SK-N-SH (cell line): Measurements from ENCODE around the gene B3GALT4. TPM values are rescaled to one million over a fixed set of nuclear protein-coding genes. Genes with fewer than 3 reads are reported as not detected.

ENCODE experiments used
- CTCF ChIA-PET: fragments of 300-600, 350-600 bp; formaldehyde crosslinking; extraction: SDS; loops from one replicate; lab custom pipeline; 2021; lab: Yijun Ruan, JAX
- POLR2A ChIA-PET: fragments of 350-600 bp; sonication (Branson Sonifier 250); formaldehyde crosslinking; extraction: SDS; loops from one replicate; lab custom pipeline; 2020; ENCODE audit warnings: antibody characterized with exemption, inconsistent platforms; lab: Yijun Ruan, JAX
- DNase-seq: peaks from one replicate; pipeline ENCODE4 v3.0.0; 2012
- H2AFZ ChIP-seq: fragments of 200-600 bp; sonication (generic); 2 replicates; pipeline ENCODE4 v1.8.1; 2016; ENCODE audit warnings: antibody characterized with exemption, mild to moderate bottlenecking, low read depth
- H3F3A ChIP-seq: fragments of 200-600 bp; sonication (generic); replicated peaks from 2 replicates; pipeline ENCODE3; 2016; ENCODE audit warnings: antibody characterized with exemption, mild to moderate bottlenecking; ENCODE audit not compliant: insufficient read depth
- H3K27ac ChIP-seq, 2 experiments: fragments of 200-500 bp in 1 of 2; fragments of 200-600 bp in 1 of 2; sonication (Bioruptor generic) in 1 of 2; sonication (generic), shearing (Covaris generic) in 1 of 2; 2 replicates each; pipeline versions ENCODE4 v1.5.1 to v1.6.1; 2014 to 2016; ENCODE audit warnings: low read depth in 2 of 2, inconsistent platforms in 1 of 2, low read length in 1 of 2, mild to moderate bottlenecking in 1 of 2, mixed read lengths in 1 of 2
- H3K27me3 ChIP-seq: fragments of 200-600 bp; sonication (generic), shearing (Covaris generic); 2 replicates; pipeline ENCODE4 v1.6.1; 2016; ENCODE audit warnings: mixed run types; ENCODE audit not compliant: insufficient read depth
- H3K36me3 ChIP-seq, 2 experiments: fragments of 200-500 bp in 1 of 2; fragments of 200-600 bp in 1 of 2; sonication (Bioruptor generic) in 1 of 2; sonication (generic) in 1 of 2; replicated peaks in 1 of 2; 2 replicates each; pipeline versions ENCODE3 to v1.5.1; 2014 to 2016; ENCODE audit warnings: low read length in 1 of 2, mild to moderate bottlenecking in 1 of 2; ENCODE audit not compliant: insufficient read depth in 2 of 2, control insufficient read depth in 1 of 2
- H3K4me1 ChIP-seq, 2 experiments: fragments of 200-500 bp in 1 of 2; fragments of 200-600 bp in 1 of 2; sonication (Bioruptor generic) in 1 of 2; sonication (generic), shearing (Covaris generic) in 1 of 2; 2 replicates each; pipeline versions ENCODE4 v1.5.1 to v1.6.1; 2014 to 2016; ENCODE audit warnings: low read depth in 1 of 2, low read length in 1 of 2, mixed run types in 1 of 2; ENCODE audit not compliant: insufficient read depth in 2 of 2, control insufficient read depth in 1 of 2
- H3K4me2 ChIP-seq: fragments of 200-600 bp; sonication (generic), shearing (Covaris generic); 2 replicates; pipeline ENCODE4 v1.6.1; 2017; ENCODE audit warnings: mixed run types
- H3K4me3 ChIP-seq, 2 experiments: fragments of 200-500 bp in 1 of 2; fragments of 200-600 bp in 1 of 2; sonication (Bioruptor generic) in 1 of 2; sonication (generic), shearing (Covaris generic) in 1 of 2; 2 replicates each; pipeline versions ENCODE4 v1.5.1 to v1.8.1; 2014 to 2016; ENCODE audit warnings: low read depth in 2 of 2, inconsistent platforms in 1 of 2, low read length in 1 of 2, mild to moderate bottlenecking in 1 of 2, mixed read lengths in 1 of 2, moderate library complexity in 1 of 2
- H3K79me2 ChIP-seq: fragments of 200-600 bp; sonication (generic); 2 replicates; pipeline ENCODE4 v1.8.1; 2017; ENCODE audit warnings: mild to moderate bottlenecking; ENCODE audit not compliant: insufficient read depth
- H3K9ac ChIP-seq: fragments of 200-600 bp; sonication (generic); 2 replicates; pipeline ENCODE4 v1.6.1; 2017; ENCODE audit warnings: mixed run types
- H3K9me2 ChIP-seq: fragments of 200-600 bp; sonication (generic); 2 replicates; pipeline ENCODE4 v1.6.1; 2017; ENCODE audit warnings: mixed run types
- H3K9me3 ChIP-seq: fragments of 200-600 bp; sonication (generic); 2 replicates; pipeline ENCODE4 v1.6.1; 2017; ENCODE audit warnings: mixed run types, mild to moderate bottlenecking, moderate library complexity
- H4K20me1 ChIP-seq: fragments of 200-600 bp; sonication (generic); 2 replicates; pipeline ENCODE4 v1.6.1; 2017; ENCODE audit warnings: mild to moderate bottlenecking, mixed run types; ENCODE audit not compliant: insufficient read depth
- CHD2 ChIP-seq: fragments of 150-350 bp; IDR thresholded peaks from 2 replicates; pipeline ENCODE4 v1.6.1; 2018; ENCODE audit warnings: low read length; ENCODE audit not compliant: partially characterized antibody
- ELF1 ChIP-seq: IDR thresholded peaks from 2 replicates; pipeline ENCODE4 v1.4.0; 2012
- FOXM1 ChIP-seq: IDR thresholded peaks from 2 replicates; pipeline ENCODE4 v1.4.0; 2012; ENCODE audit warnings: low read depth, mild to moderate bottlenecking
- GABPA ChIP-seq: IDR thresholded peaks from 2 replicates; pipeline ENCODE4 v1.4.0; 2012; ENCODE audit warnings: low read depth, mild to moderate bottlenecking
- GATA2 ChIP-seq: sonication (generic); formaldehyde crosslinking; IDR thresholded peaks from 2 replicates; pipeline ENCODE4 v1.5.0; 2020; ENCODE audit warnings: mild to moderate bottlenecking, missing genetic modification reagents
- MEF2A ChIP-seq: IDR thresholded peaks from 2 replicates; pipeline ENCODE4 v1.4.0; 2012; ENCODE audit warnings: low read depth, borderline replicate concordance
- MXI1 ChIP-seq: IDR thresholded peaks from 2 replicates; pipeline ENCODE4 v1.6.1; 2012; ENCODE audit warnings: mild to moderate bottlenecking, low read depth, low read length, improper control_type of control experiment
- NFIC ChIP-seq: IDR thresholded peaks from 2 replicates; pipeline ENCODE4 v1.4.0; 2012; ENCODE audit warnings: borderline replicate concordance
- NRF1 ChIP-seq: IDR thresholded peaks from 2 replicates; pipeline ENCODE4 v1.6.1; 2012; ENCODE audit warnings: low read depth, mild to moderate bottlenecking, low read length
- POLR2AphosphoS5 ChIP-seq: IDR thresholded peaks from 2 replicates; pipeline ENCODE4 v1.6.1; 2012; ENCODE audit warnings: low read depth, low read length
- RAD21 ChIP-seq: IDR thresholded peaks from 2 replicates; pipeline ENCODE4 v1.6.1; 2012; ENCODE audit warnings: mild to moderate bottlenecking, low read length
- RCOR1 ChIP-seq: fragments of 150-350 bp; IDR thresholded peaks from 2 replicates; pipeline ENCODE4 v1.6.1; 2017; ENCODE audit warnings: antibody characterized with exemption, low read length
- SIN3A ChIP-seq: IDR thresholded peaks from 2 replicates; pipeline ENCODE4 v1.6.1; 2012; ENCODE audit warnings: low read depth, mild to moderate bottlenecking, low read length, moderate library complexity, borderline replicate concordance
- TAF1 ChIP-seq: IDR thresholded peaks from 2 replicates; pipeline ENCODE4 v1.6.1; 2012; ENCODE audit warnings: low read depth, mild to moderate bottlenecking, low read length, moderate library complexity, borderline replicate concordance
- TCF12 ChIP-seq: IDR thresholded peaks from 2 replicates; pipeline ENCODE4 v1.4.0; 2012
- YY1 ChIP-seq: IDR thresholded peaks from 2 replicates; pipeline ENCODE4 v1.4.0; 2012; ENCODE audit warnings: low read depth, mild to moderate bottlenecking
- WGBS: methylation state at CpG from one replicate; pipeline ENCODE4 v1.1.6; 2017; ENCODE audit warnings: low lambda C conversion rate; 5-methylcytosine and 5-hydroxymethylcytosine counted together
- polyA plus RNA-seq, 3 experiments: library from polyadenylated mRNA; depleted of rRNA; stranded (reverse); fragments of >200 nt; gene quantifications; 2 replicates each; pipeline ENCODE4 v1.2.3, GENCODE V29; 2012
- TF ChIP-seq, protein P1 (sequence below): IDR thresholded peaks from 2 replicates; pipeline ENCODE4 v1.4.0; 2012; ENCODE audit warnings: low read depth, borderline replicate concordance
- TF ChIP-seq, protein P2 (sequence below): IDR thresholded peaks from 2 replicates; pipeline ENCODE4 v1.4.0; 2012; ENCODE audit warnings: low read depth
- TF ChIP-seq, protein P3 (sequence below): IDR thresholded peaks from 2 replicates; pipeline ENCODE4; 2012
- TF ChIP-seq, protein P4 (sequence below): IDR thresholded peaks from 2 replicates; pipeline ENCODE4 v1.4.0; 2012; ENCODE audit warnings: low read depth, borderline replicate concordance
- TF ChIP-seq, protein P5 (sequence below): fragments of 150-350 bp; IDR thresholded peaks from 2 replicates; pipeline ENCODE4 v1.6.1; 2016; ENCODE audit warnings: mild to moderate bottlenecking, low read depth, low read length
- TF ChIP-seq, protein P6 (sequence below): IDR thresholded peaks from 2 replicates; pipeline ENCODE4 v1.6.1; 2012; ENCODE audit warnings: mild to moderate bottlenecking, low read depth, low read length, moderate library complexity

The B3GALT4 gene
- polyA plus RNA-seq, 1 of the 3 experiments (the other 2 are of a cell fraction) = 0.56 TPM

DNA sequence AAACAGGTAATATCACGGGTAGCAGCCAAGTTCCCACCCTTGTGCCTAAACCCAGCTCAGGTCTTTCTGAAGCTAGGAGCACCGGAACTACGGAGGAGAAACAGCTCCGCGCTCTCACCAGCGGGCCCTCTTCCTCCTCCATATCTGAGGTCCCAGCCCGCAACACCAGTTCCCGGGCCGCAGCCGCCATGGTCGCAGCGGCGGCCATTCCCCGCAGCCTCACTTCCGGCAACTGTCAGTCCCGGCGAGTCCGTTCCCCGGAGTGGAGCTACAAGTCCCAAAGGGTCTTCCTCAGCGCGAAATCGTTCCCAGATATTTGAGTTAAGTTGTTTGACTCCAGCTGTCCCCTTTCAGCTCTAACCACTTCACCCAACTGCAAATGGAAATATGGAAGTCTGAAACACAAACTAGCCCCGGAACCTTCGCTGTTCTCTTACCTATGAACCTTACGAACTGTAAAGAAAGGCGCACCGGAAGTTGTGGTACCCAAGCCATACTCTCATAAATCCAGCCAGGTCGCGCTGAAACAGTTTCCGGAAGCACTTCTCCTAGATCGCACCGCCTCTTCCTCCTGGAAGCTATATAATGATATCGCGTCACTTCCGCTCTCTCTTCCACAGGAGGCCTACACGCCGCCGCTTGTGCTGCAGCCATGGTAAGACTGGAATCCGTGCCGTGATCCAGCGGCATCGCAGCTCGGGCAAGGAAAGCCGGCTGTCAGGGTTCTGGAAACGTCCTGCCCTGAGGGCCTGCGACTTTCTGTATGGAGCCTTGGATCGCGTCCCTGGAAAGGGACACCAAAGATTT is 5.3 kb upstream of the B3GALT4 start, which contains the start of the genes RPS18 and VPS52:
RPS18 (plus strand) TSS at position 608 of the 807 bp plus-strand sequence; CDS start at position 653, 45 bp downstream.
VPS52 (minus strand) TSS at position 409 of the 807 bp plus-strand sequence; CDS start at position 208, 201 bp downstream.
- Histone ChIP-seq H3F3A (peaks cover 45% of the 10 kb centered on the region), H3K4me2 (peak within 1 kb of the TSS; percentile 94), H3K9me2 (no peaks in the 10 kb centered on the region), H3K27me3 (no peaks in the 10 kb centered on the region), H3K9ac (peak within 1 kb of the TSS; percentile 95), H3K9me3 (no peaks in the 10 kb centered on the region), H4K20me1 (peaks cover 43% of the 10 kb centered on the region), H3K4me1 (peaks cover 30 to 39% of the 10 kb centered on the region in 2 experiments; a peak in 3 of 4 replicates), H3K36me3 (peaks cover 65 to 66% of the 10 kb centered on the region in 2 experiments), H3K4me3 (peak within 1 kb of the TSS; percentile 76 to 91), H2AFZ (peak within 1 kb of the TSS; percentile 86), H3K27ac (peak within 1 kb of the TSS; percentile 88 to 99), H3K79me2 (peaks cover 64% of the 10 kb centered on the region)
- peak; percentile 89 for DNase-seq
- under 1% methylated on average over 36 of the region's 48 CpGs for WGBS
- CTCF ChIA-PET = interaction anchor here (1.0 to 3.5 kb wide), 7 partner anchors 8 to 284 kb away, joined by 3 to 18 read pairs (median 4); partner anchors contain the start of genes RGL2 and ZBTB22
- POLR2A ChIA-PET = interaction anchor here (0.9 to 2.2 kb wide), 15 partner anchors 9 to 300 kb away, joined by 3 to 19 read pairs (median 4); partner anchors contain the start of genes CUTA, PFDN6, RGL2 and RING1
- TF ChIP-seq ELF1 (peak; percentile 86; the same call in 1 of the 2 replicates), YY1 (peak; percentile 97), TAF1 (peak; percentile 97), CHD2 (peak; percentile 66), POLR2AphosphoS5 (peak; percentile 99), NRF1 (no peak), GATA2 (CRISPR knock-in tag) (peak; percentile 7), SIN3A (peak; percentile 90), NFIC (0 out of 2 replicates have a peak, but pooled peaks have one; percentile 45), RAD21 (no peak), MXI1 (peak; percentile 93), FOXM1 (no peak), MEF2A (no peak; the same call in 1 of the 2 replicates), TCF12 (peak; percentile 46; the same call in 1 of the 2 replicates), GABPA (peak; percentile 99), RCOR1 (no peak; the same call in 1 of the 2 replicates)
- TF ChIP-seq, protein P1, sequence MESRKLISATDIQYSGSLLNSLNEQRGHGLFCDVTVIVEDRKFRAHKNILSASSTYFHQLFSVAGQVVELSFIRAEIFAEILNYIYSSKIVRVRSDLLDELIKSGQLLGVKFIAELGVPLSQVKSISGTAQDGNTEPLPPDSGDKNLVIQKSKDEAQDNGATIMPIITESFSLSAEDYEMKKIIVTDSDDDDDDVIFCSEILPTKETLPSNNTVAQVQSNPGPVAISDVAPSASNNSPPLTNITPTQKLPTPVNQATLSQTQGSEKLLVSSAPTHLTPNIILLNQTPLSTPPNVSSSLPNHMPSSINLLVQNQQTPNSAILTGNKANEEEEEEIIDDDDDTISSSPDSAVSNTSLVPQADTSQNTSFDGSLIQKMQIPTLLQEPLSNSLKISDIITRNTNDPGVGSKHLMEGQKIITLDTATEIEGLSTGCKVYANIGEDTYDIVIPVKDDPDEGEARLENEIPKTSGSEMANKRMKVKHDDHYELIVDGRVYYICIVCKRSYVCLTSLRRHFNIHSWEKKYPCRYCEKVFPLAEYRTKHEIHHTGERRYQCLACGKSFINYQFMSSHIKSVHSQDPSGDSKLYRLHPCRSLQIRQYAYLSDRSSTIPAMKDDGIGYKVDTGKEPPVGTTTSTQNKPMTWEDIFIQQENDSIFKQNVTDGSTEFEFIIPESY = peak; percentile 15; the same call in 1 of the 2 replicates
- TF ChIP-seq, protein P2, sequence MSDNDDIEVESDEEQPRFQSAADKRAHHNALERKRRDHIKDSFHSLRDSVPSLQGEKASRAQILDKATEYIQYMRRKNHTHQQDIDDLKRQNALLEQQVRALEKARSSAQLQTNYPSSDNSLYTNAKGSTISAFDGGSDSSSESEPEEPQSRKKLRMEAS = peak; percentile 98
- TF ChIP-seq, protein P3, sequence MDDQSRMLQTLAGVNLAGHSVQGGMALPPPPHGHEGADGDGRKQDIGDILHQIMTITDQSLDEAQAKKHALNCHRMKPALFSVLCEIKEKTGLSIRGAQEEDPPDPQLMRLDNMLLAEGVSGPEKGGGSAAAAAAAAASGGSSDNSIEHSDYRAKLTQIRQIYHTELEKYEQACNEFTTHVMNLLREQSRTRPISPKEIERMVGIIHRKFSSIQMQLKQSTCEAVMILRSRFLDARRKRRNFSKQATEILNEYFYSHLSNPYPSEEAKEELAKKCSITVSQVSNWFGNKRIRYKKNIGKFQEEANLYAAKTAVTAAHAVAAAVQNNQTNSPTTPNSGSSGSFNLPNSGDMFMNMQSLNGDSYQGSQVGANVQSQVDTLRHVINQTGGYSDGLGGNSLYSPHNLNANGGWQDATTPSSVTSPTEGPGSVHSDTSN = peak; percentile 83
- TF ChIP-seq, protein P4, sequence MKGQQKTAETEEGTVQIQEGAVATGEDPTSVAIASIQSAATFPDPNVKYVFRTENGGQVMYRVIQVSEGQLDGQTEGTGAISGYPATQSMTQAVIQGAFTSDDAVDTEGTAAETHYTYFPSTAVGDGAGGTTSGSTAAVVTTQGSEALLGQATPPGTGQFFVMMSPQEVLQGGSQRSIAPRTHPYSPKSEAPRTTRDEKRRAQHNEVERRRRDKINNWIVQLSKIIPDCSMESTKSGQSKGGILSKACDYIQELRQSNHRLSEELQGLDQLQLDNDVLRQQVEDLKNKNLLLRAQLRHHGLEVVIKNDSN = 0 out of 2 replicates have a peak, but pooled peaks have one; percentile 38
- TF ChIP-seq, protein P5, sequence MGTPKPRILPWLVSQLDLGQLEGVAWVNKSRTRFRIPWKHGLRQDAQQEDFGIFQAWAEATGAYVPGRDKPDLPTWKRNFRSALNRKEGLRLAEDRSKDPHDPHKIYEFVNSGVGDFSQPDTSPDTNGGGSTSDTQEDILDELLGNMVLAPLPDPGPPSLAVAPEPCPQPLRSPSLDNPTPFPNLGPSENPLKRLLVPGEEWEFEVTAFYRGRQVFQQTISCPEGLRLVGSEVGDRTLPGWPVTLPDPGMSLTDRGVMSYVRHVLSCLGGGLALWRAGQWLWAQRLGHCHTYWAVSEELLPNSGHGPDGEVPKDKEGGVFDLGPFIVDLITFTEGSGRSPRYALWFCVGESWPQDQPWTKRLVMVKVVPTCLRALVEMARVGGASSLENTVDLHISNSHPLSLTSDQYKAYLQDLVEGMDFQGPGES = 0 out of 2 replicates have a peak, but pooled peaks have one; percentile 0
- TF ChIP-seq, protein P6, sequence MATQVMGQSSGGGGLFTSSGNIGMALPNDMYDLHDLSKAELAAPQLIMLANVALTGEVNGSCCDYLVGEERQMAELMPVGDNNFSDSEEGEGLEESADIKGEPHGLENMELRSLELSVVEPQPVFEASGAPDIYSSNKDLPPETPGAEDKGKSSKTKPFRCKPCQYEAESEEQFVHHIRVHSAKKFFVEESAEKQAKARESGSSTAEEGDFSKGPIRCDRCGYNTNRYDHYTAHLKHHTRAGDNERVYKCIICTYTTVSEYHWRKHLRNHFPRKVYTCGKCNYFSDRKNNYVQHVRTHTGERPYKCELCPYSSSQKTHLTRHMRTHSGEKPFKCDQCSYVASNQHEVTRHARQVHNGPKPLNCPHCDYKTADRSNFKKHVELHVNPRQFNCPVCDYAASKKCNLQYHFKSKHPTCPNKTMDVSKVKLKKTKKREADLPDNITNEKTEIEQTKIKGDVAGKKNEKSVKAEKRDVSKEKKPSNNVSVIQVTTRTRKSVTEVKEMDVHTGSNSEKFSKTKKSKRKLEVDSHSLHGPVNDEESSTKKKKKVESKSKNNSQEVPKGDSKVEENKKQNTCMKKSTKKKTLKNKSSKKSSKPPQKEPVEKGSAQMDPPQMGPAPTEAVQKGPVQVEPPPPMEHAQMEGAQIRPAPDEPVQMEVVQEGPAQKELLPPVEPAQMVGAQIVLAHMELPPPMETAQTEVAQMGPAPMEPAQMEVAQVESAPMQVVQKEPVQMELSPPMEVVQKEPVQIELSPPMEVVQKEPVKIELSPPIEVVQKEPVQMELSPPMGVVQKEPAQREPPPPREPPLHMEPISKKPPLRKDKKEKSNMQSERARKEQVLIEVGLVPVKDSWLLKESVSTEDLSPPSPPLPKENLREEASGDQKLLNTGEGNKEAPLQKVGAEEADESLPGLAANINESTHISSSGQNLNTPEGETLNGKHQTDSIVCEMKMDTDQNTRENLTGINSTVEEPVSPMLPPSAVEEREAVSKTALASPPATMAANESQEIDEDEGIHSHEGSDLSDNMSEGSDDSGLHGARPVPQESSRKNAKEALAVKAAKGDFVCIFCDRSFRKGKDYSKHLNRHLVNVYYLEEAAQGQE = peak; percentile 71; the same call in 1 of the 2 replicates
